OCI-LY3 (cell line): ENCODE data around the gene CLPTM1L.
"Not testable (repeated sequence)": the region's sequence is repeated elsewhere in the genome, so short reads cannot be mapped to it uniquely, and the experiment has no call there.

ENCODE experiments used
- CTCF ChIP-seq: fragments of 200-600, 300-600 bp; sonication (generic); IDR thresholded peaks from 2 replicates; pipeline ENCODE4 v1.5.1; 2014; ENCODE audit warnings: antibody characterized with exemption, low read length, low read depth
- EZH2phosphoT487 ChIP-seq: fragments of 200-600 bp; shearing (Covaris generic); IDR thresholded peaks from 2 replicates; pipeline ENCODE4 v1.6.1; 2018; ENCODE audit warnings: antibody characterized with exemption, mixed run types, low read depth

GRCh38 chr5:1275397-1276391, 69.2 kb downstream of the CLPTM1L start:
- not testable (repeated sequence) for TF ChIP-seq EZH2phosphoT487, CTCF
